ENCODE measurements around the gene MED13L. TPM values are rescaled to one million over a fixed set of nuclear protein-coding genes. Genes with fewer than 3 reads are reported as not detected.

The MED13L gene
- total RNA-seq, 1 donor, result 180 TPM

- no peak for TF ChIP-seq CTCF (IDR thresholded peaks at IDR 0.05; ENCODE audit: insufficient read depth, low read length)
- H3K4me3 ChIP-seq (ENCODE audit: low read depth, low read length), result no peak overlapping the region
- DNase-seq (ENCODE audit: low read depth), result peak; percentile 73
These were observed 147.1 kb downstream of the MED13L start for GRCh38 chr12:116130431-116130830.

GRCh38 chr12:116128779-116129178 lies 148.7 kb downstream of the MED13L start:
- no peak for TF ChIP-seq CTCF (IDR thresholded peaks at IDR 0.05; ENCODE audit: insufficient read depth, low read length)
- DNase-seq (ENCODE audit: low read depth), result no peak
- H3K4me3 ChIP-seq (ENCODE audit: low read depth, low read length), result no peak overlapping the region

DNA sequence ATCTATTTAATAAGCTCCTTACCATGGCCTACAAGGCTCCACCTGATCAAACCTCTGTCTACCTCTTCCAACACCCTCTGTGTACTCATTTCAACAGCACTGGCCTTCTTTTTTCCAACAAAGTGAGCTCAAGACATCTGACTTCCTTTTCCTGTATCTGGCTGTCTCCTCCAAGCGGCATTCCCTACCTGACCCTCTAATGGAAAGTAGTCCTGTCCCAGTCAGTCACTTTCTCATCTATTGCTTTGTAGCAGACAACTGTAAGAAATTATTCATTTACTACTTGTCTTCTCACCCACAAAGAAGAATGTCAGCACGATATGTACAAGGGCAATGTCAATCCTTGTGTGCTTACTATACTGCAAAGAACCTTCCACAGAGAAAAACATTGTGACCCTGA lies 149.6 kb downstream of the MED13L start:
- no peak for DNase-seq (ENCODE audit: low read depth)
- no peak for TF ChIP-seq CTCF (IDR thresholded peaks at IDR 0.05; ENCODE audit: insufficient read depth, low read length)
- H3K4me3 ChIP-seq (ENCODE audit: low read depth, low read length), result no peak overlapping the region

DNA sequence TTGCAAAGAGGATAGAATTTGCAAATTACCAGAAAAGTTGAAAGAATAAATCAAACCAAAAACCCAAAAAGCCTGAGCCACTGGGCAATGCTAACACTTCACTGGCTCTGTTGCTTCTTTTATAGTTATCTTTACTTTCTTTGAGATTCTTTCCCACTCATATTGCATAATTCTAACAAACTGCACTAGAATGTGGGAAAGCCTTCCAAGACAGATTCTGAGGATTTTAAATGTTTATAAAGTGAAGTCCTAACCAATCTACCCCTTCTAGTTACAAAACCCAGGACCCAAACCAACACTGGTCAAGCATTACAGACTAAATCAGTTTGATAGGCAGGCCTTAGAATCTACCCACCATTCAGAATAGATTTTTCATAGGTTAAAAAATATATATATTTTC lies 150.9 kb downstream of the MED13L start:
- TF ChIP-seq CTCF (IDR thresholded peaks at IDR 0.05; ENCODE audit: insufficient read depth, low read length), result no peak
- no peak overlapping the region for H3K4me3 ChIP-seq (ENCODE audit: low read depth, low read length)
- peak; percentile 74 for DNase-seq (ENCODE audit: low read depth)

DNA sequence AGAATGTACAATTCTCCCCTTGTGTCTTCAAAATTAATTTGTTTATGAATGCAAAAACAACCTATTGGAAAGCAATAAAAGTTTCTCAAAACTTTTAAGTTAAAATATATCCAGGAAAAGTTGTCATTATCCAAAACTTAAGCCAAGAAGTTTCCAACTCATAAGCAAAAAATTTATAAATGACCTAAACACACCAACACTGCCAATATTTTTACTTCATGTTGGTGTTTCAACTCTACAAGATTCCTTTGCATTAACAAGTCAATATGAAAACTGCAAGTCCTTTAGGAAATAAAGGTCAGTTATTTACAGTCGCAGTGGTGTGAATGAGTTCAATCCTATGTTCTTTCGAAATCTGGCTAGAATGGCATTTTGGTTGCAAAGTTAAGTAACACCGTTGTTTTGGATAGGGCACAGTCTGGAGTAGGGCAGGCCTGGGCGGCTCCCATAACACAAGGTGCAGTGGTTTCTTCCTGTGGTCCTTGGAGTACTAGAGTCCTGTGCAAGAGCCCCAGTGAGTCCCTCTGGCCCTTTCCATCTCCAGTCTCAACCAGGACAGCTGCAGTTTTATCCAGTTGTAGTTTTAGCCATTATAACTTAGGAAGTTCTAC lies 151.4 kb downstream of the MED13L start:
- TF ChIP-seq CTCF (IDR thresholded peaks at IDR 0.05; ENCODE audit: insufficient read depth, low read length), result no peak
- peak; percentile 63 for DNase-seq (ENCODE audit: low read depth)
- no peak overlapping the region for H3K4me3 ChIP-seq (ENCODE audit: low read depth, low read length)

DNA sequence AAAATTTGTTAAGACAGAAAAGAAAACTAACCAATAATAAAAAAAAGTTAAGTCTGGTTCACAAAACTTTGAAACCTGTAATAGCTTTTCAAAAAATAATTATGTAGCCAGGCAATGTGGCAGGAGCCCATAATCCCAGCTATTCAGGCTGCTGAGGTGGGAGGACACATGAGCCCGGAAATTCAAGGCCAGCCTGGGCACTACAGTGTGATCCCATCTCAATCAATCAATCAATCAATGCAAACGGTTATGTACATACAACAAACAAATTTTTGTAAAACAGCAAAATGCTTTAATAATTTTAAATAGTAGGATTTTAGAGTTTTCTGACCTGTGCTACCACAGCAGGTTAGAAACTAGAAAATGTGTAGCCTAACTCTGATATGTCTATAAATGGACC lies 152.4 kb downstream of the MED13L start:
- TF ChIP-seq CTCF (IDR thresholded peaks at IDR 0.05; ENCODE audit: insufficient read depth, low read length), result no peak
- no peak for DNase-seq (ENCODE audit: low read depth)
- H3K4me3 ChIP-seq (ENCODE audit: low read depth, low read length), result no peak overlapping the region

Measured in fibroblast of the aortic adventitia (primary cell).